CD4-positive, CD25-positive, alpha-beta regulatory T cell (primary cell): Measurements from ENCODE around the gene CTTNBP2NL. TPM values are rescaled to one million over a fixed set of nuclear protein-coding genes. Genes with fewer than 3 reads are reported as not detected.
"Not testable (repeated sequence)": the region's sequence is repeated elsewhere in the genome, so short reads cannot be mapped to it uniquely, and the experiment has no call there.

Source experiments
- ATAC-seq, 2 donors: fragments of 150-1000 bp; cut with Tn5 transposase; one replicate each; pipeline ENCODE4 v1.10.0; 2021; ENCODE audit warnings: low read depth in 2 of 2, moderate number of reproducible peaks in 2 of 2, moderate library complexity in 1 of 2
- DNase-seq, 3 donors: peaks; one replicate each; pipeline versions ENCODE4 v3.0.0 to v3.0.0-alpha.2; 2012 to 2022; ENCODE audit warnings: mixed read lengths in 1 of 3
- H3K27ac ChIP-seq: one replicate; pipeline ENCODE4 v1.7.0; 2013; ENCODE audit warnings: mild to moderate bottlenecking, low read length; ENCODE audit not compliant: insufficient read depth, poor library complexity, severe bottlenecking
- H3K27me3 ChIP-seq: one replicate; pipeline ENCODE4 v1.7.0; 2013; ENCODE audit warnings: low read length; ENCODE audit not compliant: control insufficient read depth, insufficient read depth
- H3K36me3 ChIP-seq: one replicate; pipeline ENCODE4 v1.7.0; 2013; ENCODE audit warnings: mild to moderate bottlenecking, low read length, moderate library complexity; ENCODE audit not compliant: control insufficient read depth, insufficient read depth
- H3K4me1 ChIP-seq: 2 replicates; pipeline ENCODE4 v1.7.0; 2013; ENCODE audit warnings: mild to moderate bottlenecking, low read length; ENCODE audit not compliant: insufficient read depth, control insufficient read depth, poor library complexity, severe bottlenecking
- H3K4me3 ChIP-seq: one replicate; pipeline ENCODE4 v1.7.0; 2013; ENCODE audit warnings: low read depth, mild to moderate bottlenecking, low read length, moderate library complexity
- H3K9me3 ChIP-seq, 2 experiments: 1 replicate in 1 of 2; 2 replicates in 1 of 2; pipeline ENCODE4 v1.7.0; 2013; ENCODE audit warnings: low read length in 2 of 2, mild to moderate bottlenecking in 1 of 2, moderate library complexity in 1 of 2; ENCODE audit not compliant: control insufficient read depth in 2 of 2
- H3K27ac Mint-ChIP-seq, 3 donors: one replicate each; pipeline ENCODE4 v1.8.0; 2020 to 2022; ENCODE audit warnings: mild to moderate bottlenecking in 3 of 3, mixed read lengths in 3 of 3, moderate library complexity in 2 of 3
- H3K27me3 Mint-ChIP-seq: one replicate; pipeline ENCODE4 v1.8.0; 2022; ENCODE audit warnings: mild to moderate bottlenecking, mixed read lengths
- H3K36me3 Mint-ChIP-seq: one replicate; pipeline ENCODE4 v1.8.0; 2020; ENCODE audit warnings: mixed read lengths
- H3K4me1 Mint-ChIP-seq, 4 donors: one replicate each; pipeline ENCODE4 v1.8.0; 2020 to 2022; ENCODE audit warnings: mixed read lengths in 4 of 4, mild to moderate bottlenecking in 1 of 4
- H3K4me3 Mint-ChIP-seq, 4 donors: one replicate each; pipeline ENCODE4 v1.8.0; 2020 to 2022; ENCODE audit warnings: mild to moderate bottlenecking in 4 of 4, mixed read lengths in 4 of 4, moderate library complexity in 3 of 4
- H3K9me3 Mint-ChIP-seq, 7 donors: one replicate each; pipeline ENCODE4 v1.8.0; 2020 to 2022; ENCODE audit warnings: mixed read lengths in 7 of 7, mild to moderate bottlenecking in 3 of 7, moderate library complexity in 2 of 7
- polyA plus RNA-seq, 4 donors: library from polyadenylated mRNA; unstranded; fragments of 300-500 nt; fragmentation: Illumina TruSeq; gene quantifications; one replicate each; pipeline ENCODE4 v1.2.3, GENCODE V29; 2021
- total RNA-seq: library from RNA; stranded (reverse); gene quantifications from one replicate; pipeline ENCODE4 v1.2.3, GENCODE V29; 2022

The CTTNBP2NL gene
- total and polyA plus RNA-seq, 5 donors from 2014 or later, result 0.72 to 7.4 (median 1.1) TPM

- Mint-ChIP-seq H3K9me3 (peaks cover 0 to 7% (median 0%) of the 10 kb centered on the region in 7 donors), H3K27me3 (peaks cover 46% of the 10 kb centered on the region), H3K36me3 (no peaks in the 10 kb centered on the region), H3K27ac (no peak overlapping the region), H3K4me3 (no peak overlapping the region), H3K4me1 (peaks cover 0 to 10% (median 3%) of the 10 kb centered on the region in 4 donors)
- Histone ChIP-seq H3K4me1 (peaks cover 6% of the 10 kb centered on the region), H3K9me3 (no peaks in the 10 kb centered on the region), H3K27me3 (peaks cover 9% of the 10 kb centered on the region), H3K36me3 (no peaks in the 10 kb centered on the region), H3K4me3 (no peak overlapping the region), H3K27ac (no peak overlapping the region)
- no peak for ATAC-seq
- no peak for DNase-seq
These were observed 75.0 kb downstream of the CTTNBP2NL start for GRCh38 chr1:112470966-112471365.

GRCh38 chr1:112472142-112472541, 76.1 kb downstream of the CTTNBP2NL start:
- H3K36me3 Mint-ChIP-seq, result no peaks in the 10 kb centered on the region
- peaks cover 45% of the 10 kb centered on the region for H3K27me3 Mint-ChIP-seq
- no peak overlapping the region for H3K4me3 Mint-ChIP-seq
- Histone ChIP-seq H3K4me3 (no peak overlapping the region), H3K27me3 (peaks cover 9% of the 10 kb centered on the region), H3K4me1 (no peaks in the 10 kb centered on the region), H3K9me3 (peaks cover 7 to 10% of the 10 kb centered on the region in 2 experiments), H3K36me3 (no peaks in the 10 kb centered on the region), H3K27ac (no peak overlapping the region)
- no peak for ATAC-seq
- no peak for DNase-seq
- H3K9me3 Mint-ChIP-seq, result peaks cover 0 to 10% (median 3%) of the 10 kb centered on the region in 7 donors
- H3K4me1 Mint-ChIP-seq, result no peaks in the 10 kb centered on the region
- no peak overlapping the region for H3K27ac Mint-ChIP-seq

GRCh38 chr1:112477550-112477949, 81.5 kb downstream of the CTTNBP2NL start:
- H3K4me3 ChIP-seq, result no peak overlapping the region
- ATAC-seq (no peak), DNase-seq (no peak)
- no peaks in the 10 kb centered on the region for H3K36me3 ChIP-seq
- no peak overlapping the region for H3K27ac ChIP-seq
- H3K27me3 ChIP-seq, result peaks cover 4% of the 10 kb centered on the region
- H3K4me1 ChIP-seq, result no peaks in the 10 kb centered on the region
- Mint-ChIP-seq H3K27me3 (peaks cover 36% of the 10 kb centered on the region), H3K27ac (no peak overlapping the region), H3K4me1 (peaks cover 0 to 2% (median 0%) of the 10 kb centered on the region in 4 donors), H3K9me3 (peaks cover 0 to 25% (median 12%) of the 10 kb centered on the region in 7 donors), H3K36me3 (peaks cover 2% of the 10 kb centered on the region), H3K4me3 (no peak overlapping the region)
- peaks cover 20 to 25% of the 10 kb centered on the region in 2 experiments for H3K9me3 ChIP-seq

- Mint-ChIP-seq H3K4me1 (peaks cover 0 to 2% (median 0%) of the 10 kb centered on the region in 4 donors), H3K4me3 (no peak overlapping the region), H3K27ac (no peak overlapping the region), H3K27me3 (peaks cover 42% of the 10 kb centered on the region), H3K36me3 (peaks cover 2% of the 10 kb centered on the region), H3K9me3 (peaks cover 0 to 25% (median 12%) of the 10 kb centered on the region in 7 donors)
- no peak for ATAC-seq
- peaks cover 20 to 25% of the 10 kb centered on the region in 2 experiments for H3K9me3 ChIP-seq
- peaks cover 4% of the 10 kb centered on the region for H3K27me3 ChIP-seq
- DNase-seq, result no peak
- no peak overlapping the region for H3K4me3 ChIP-seq
- no peak overlapping the region for H3K27ac ChIP-seq
- H3K36me3 ChIP-seq, result no peaks in the 10 kb centered on the region
- no peaks in the 10 kb centered on the region for H3K4me1 ChIP-seq
These were observed 82.3 kb downstream of the CTTNBP2NL start for GRCh38 chr1:112478314-112478713.

GRCh38 chr1:112486063-112486462, 90.0 kb downstream of the CTTNBP2NL start:
- H3K9me3 Mint-ChIP-seq, H3K4me3 Mint-ChIP-seq: not testable (repeated sequence)

GRCh38 chr1:112487686-112488085, 91.7 kb downstream of the CTTNBP2NL start:
- not testable (repeated sequence) for H3K4me3 Mint-ChIP-seq, H3K9me3 ChIP-seq, H3K36me3 ChIP-seq, H3K27ac Mint-ChIP-seq, H3K4me1 Mint-ChIP-seq, H3K27ac ChIP-seq, H3K9me3 Mint-ChIP-seq, H3K27me3 ChIP-seq, H3K4me1 ChIP-seq, DNase-seq, H3K4me3 ChIP-seq, ATAC-seq, H3K36me3 Mint-ChIP-seq
- H3K27me3 Mint-ChIP-seq, result peaks cover 40% of the 10 kb centered on the region

More at GRCh38 chr1:112486063-112486462, 90.0 kb downstream of the CTTNBP2NL start:
- H3K27ac Mint-ChIP-seq, H3K27me3 ChIP-seq, H3K9me3 ChIP-seq, H3K4me3 ChIP-seq, H3K4me1 Mint-ChIP-seq, H3K36me3 Mint-ChIP-seq, H3K27ac ChIP-seq, ATAC-seq, H3K4me1 ChIP-seq, H3K36me3 ChIP-seq, DNase-seq: not testable (repeated sequence)
- H3K27me3 Mint-ChIP-seq, result peaks cover 40% of the 10 kb centered on the region

- Histone ChIP-seq H3K9me3 (no peaks in the 10 kb centered on the region), H3K27me3 (peaks cover 2% of the 10 kb centered on the region), H3K36me3 (no peaks in the 10 kb centered on the region), H3K4me3 (no peak overlapping the region), H3K4me1 (no peaks in the 10 kb centered on the region), H3K27ac (no peak overlapping the region)
- H3K27ac Mint-ChIP-seq, result no peak overlapping the region
- ATAC-seq (no peak), DNase-seq (no peak)
- no peak overlapping the region for H3K4me3 Mint-ChIP-seq
- no peaks in the 10 kb centered on the region for H3K4me1 Mint-ChIP-seq
- peaks cover 35% of the 10 kb centered on the region for H3K27me3 Mint-ChIP-seq
- no peaks in the 10 kb centered on the region for H3K36me3 Mint-ChIP-seq
- no peaks in the 10 kb centered on the region for H3K9me3 Mint-ChIP-seq
These were observed 92.1 kb downstream of the CTTNBP2NL start for GRCh38 chr1:112488141-112488540.

GRCh38 chr1:112492076-112492475, 96.1 kb downstream of the CTTNBP2NL start:
- Mint-ChIP-seq H3K27me3 (peaks cover 47% of the 10 kb centered on the region), H3K9me3 (no peaks in the 10 kb centered on the region), H3K36me3 (no peaks in the 10 kb centered on the region), H3K4me3 (no peak overlapping the region), H3K4me1 (peaks cover 0 to 6% (median 0%) of the 10 kb centered on the region in 4 donors), H3K27ac (no peak overlapping the region)
- no peak for ATAC-seq
- no peak overlapping the region for H3K4me3 ChIP-seq
- no peaks in the 10 kb centered on the region for H3K36me3 ChIP-seq
- no peaks in the 10 kb centered on the region for H3K4me1 ChIP-seq
- H3K27me3 ChIP-seq, result peaks cover 2% of the 10 kb centered on the region
- no peak overlapping the region for H3K27ac ChIP-seq
- DNase-seq, result no peak
- no peaks in the 10 kb centered on the region for H3K9me3 ChIP-seq
